Mammary epithelial cell (primary cell): ENCODE data around the gene ACTL8.

Experiments
- CTCF ChIP-seq, 2 donors: IDR thresholded peaks in 1 of 2; conservative IDR thresholded peaks in 1 of 2; 2 replicates each; pipeline ENCODE4 v1.5.1; 2011 to 2012; ENCODE audit warnings: inconsistent platforms in 2 of 2, low read length in 2 of 2, mild to moderate bottlenecking in 2 of 2, control low read depth in 1 of 2, low read depth in 1 of 2; ENCODE audit not compliant: insufficient read depth in 1 of 2; ENCODE audit errors: extremely low read depth in 1 of 2
- EZH2 ChIP-seq: IDR thresholded peaks from 2 replicates; pipeline ENCODE4 v1.6.1; 2012; ENCODE audit warnings: low read length, inconsistent platforms, borderline replicate concordance

DNA sequence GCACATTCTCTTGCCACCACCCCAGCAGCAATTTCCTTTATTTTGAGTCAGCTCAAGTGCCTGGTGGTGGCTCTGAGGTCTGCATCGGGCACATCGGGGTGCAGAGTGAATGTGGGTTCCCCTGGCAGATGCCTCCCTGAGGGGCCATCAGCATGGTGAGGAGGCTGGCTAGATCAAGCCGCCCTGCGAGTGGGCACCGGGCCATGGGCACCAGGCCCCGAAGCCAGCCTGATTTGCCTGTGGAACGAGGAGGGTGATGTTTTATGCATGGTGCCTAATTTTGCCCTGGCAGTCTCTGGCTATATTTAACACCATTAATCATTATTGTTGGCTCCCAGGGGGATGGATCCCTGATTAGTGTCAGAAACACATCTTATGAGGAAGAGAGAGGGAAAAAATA is 36.3 kb downstream of the ACTL8 start:
- TF ChIP-seq CTCF (conservative IDR thresholded peaks at IDR 0.05 in 1 of 2, IDR thresholded peaks at IDR 0.05 in 1 of 2; ENCODE audit: extremely low read depth in 1 of 2, insufficient read depth in 1 of 2, low read depth in 1 of 2, low read length in 2 of 2) (no peak), EZH2 (no peak)
